ENCODE results near the gene RPS10.

DNA sequence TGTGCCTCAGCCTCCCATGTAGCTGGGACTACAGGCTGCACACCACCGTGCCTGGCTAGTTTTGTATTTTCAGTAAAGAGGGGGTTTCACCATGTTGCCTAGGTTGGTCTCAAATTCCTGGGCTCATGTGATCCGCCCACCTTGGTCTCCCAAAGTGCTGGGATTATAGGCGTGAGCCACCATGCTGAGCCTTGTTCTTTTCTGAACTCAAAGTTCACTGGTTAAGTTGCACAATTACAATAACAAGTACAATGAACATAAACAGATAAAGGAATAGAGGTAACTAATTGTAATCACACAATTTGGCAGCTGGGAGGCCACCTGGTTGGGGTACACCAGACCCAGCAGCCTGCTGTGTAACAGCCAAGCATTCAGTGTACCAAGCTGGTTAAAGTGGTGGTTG, 40.1 kb downstream of the RPS10 start:
- no peak for TF ChIP-seq CTCF (IDR thresholded peaks at IDR 0.05)
- no peak for TF ChIP-seq POLR2A (IDR thresholded peaks at IDR 0.05)

Data from body of pancreas (tissue), 4 donors.